Psoas muscle (tissue), 8 donors: ENCODE data around the gene GAS6. TPM values are rescaled to one million over a fixed set of nuclear protein-coding genes. Genes with fewer than 3 reads are reported as not detected.

Experiments used
- ATAC-seq, 4 donors: fragments of 200-7000 bp; cut with Tn5 transposase; one replicate each; pipeline ENCODE4 v1.9.1; 2020; ENCODE audit warnings: moderate library complexity in 3 of 4, mild to moderate bottlenecking in 2 of 4
- DNase-seq, 2 donors: peaks; one replicate each; pipeline ENCODE4 v3.0.0-alpha.2; 2020
- H3K27ac ChIP-seq: fragments of 200-600 bp; one replicate; pipeline ENCODE4 v1.8.0; 2022
- H3K27me3 ChIP-seq, 3 donors: fragments of 200-600 bp in 1 of 3; one replicate each; pipeline versions ENCODE4 v1.6.1 to v1.8.0; 2013 to 2022; ENCODE audit warnings: low read length in 2 of 3, mild to moderate bottlenecking in 2 of 3, moderate library complexity in 1 of 3; ENCODE audit not compliant: insufficient read depth in 3 of 3
- H3K36me3 ChIP-seq, 2 donors: fragments of 200-600 bp in 1 of 2; one replicate each; pipeline versions ENCODE4 v1.6.1 to v1.8.0; 2013 to 2022; ENCODE audit warnings: low read depth in 1 of 2, mild to moderate bottlenecking in 1 of 2, moderate library complexity in 1 of 2; ENCODE audit not compliant: insufficient read depth in 1 of 2
- H3K4me1 ChIP-seq: fragments of 200-600 bp; one replicate; pipeline ENCODE4 v1.8.0; 2022
- H3K4me3 ChIP-seq: fragments of 200-600 bp; one replicate; pipeline ENCODE4 v1.8.0; 2022; ENCODE audit warnings: mild to moderate bottlenecking
- H3K9me3 ChIP-seq: fragments of 200-600 bp; one replicate; pipeline ENCODE4 v1.8.0; 2022
- WGBS, 3 donors: extraction: QIAGEN DNeasy Blood & Tissue Kit; methylation state at CpG; one replicate each; pipeline versions ENCODE4 v1.1.6 to v1.1.7; 2013; 5-methylcytosine and 5-hydroxymethylcytosine counted together
- intact Hi-C, 2 donors: fragments of 100-400 bp; cut with DNase I; formaldehyde crosslinking; loops; one replicate each; pipeline versions ENCODE4 v1.11.0 to v1.14.2; 2022
- polyA plus RNA-seq, 3 donors: library from polyadenylated mRNA; stranded (reverse); fragments of 200-250 nt; gene quantifications; one replicate each; pipeline ENCODE4 v1.2.3, GENCODE V29; 2013
- total RNA-seq, 4 donors: library from RNA; stranded (reverse); fragmentation: NEBNext Ultra II Directional in 2 of 4; extraction: Animal tissue kit (Norgen Biotek cat#: 25700) in 2 of 4; gene quantifications; one replicate each; pipeline versions ENCODE4 v1.2.1 to v1.2.4, GENCODE V29; 2021 to 2023
- TF ChIP-seq, protein P1 (sequence below): fragments of 200-600 bp; IDR thresholded peaks from one replicate; pipeline ENCODE4 v1.8.0; 2022; ENCODE audit warnings: antibody characterized with exemption
- donor health status: healthy with polysubstance abuse.
- donor health status: DM: no; HTN: no; CAD: no; lungs with moderate emphysema.
- donor health status: Bipolar disorder and iron deficiency.
- donor health status: healthy.
- donor health status: DM: yes; HTN: yes; CAD: no.
- donor health status: DM: no; HTN: no; CAD: no.
- donor health status: DM: no; HTN: no; CAD: no.
- donor health status: DM: yes; HTN: yes; CAD: no.

Gene GAS6
- total and polyA plus RNA-seq, 7 donors: 51.6 to 103 (median 65.8) TPM

DNA sequence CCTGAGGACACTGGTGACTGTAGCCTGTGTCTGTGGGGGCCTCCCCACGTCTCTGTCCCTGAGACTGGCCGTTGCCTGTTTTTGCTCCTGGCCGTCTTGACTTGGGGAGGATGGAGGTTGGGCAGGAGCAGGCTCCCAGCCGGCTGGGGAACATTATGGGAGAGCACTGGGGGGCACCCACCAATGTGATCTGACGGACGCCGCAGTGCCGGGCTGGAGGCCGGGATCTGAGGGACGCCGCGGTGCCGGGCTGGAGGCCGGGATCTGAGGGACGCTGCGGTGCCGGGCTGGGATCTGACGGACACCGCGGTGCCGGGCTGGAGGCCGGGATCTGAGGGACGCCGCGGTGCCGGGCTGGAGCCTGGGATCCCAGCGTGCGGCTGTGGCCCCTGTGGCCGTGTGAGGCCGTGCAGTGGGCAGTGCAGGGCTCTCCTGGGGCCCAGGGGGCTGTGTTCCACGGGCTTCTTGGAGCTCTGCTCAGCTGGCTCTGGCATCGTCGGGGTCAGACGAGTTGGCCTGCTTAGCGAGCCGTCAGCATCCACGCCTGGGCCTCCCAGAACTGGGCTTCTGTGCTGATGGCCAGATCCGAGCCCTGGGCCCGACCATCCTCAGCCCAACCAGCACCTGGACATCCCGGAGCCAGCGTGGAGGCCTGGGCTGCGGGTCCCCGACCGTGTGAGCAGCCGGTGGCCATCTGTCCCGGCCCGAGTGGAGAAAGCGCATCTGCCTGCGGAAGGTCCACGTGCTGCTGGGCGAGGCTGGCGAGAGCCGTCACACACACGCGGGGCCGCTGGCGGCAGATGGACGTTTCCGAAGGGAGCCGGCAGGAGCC lies 45.8 kb downstream of the GAS6 start:
- no peaks in the 10 kb centered on the region for H3K9me3 ChIP-seq
- 73 to 77% (median 75%) methylated on average over 55 to 60 of the region's 60 CpGs for WGBS, 3 donors
- DNase-seq: peak in 1 of 2 donors; percentile 65
- peaks cover 45% of the 10 kb centered on the region for H3K4me1 ChIP-seq
- H3K27me3 ChIP-seq: peaks cover 0 to 2% (median 0%) of the 10 kb centered on the region in 3 donors
- H3K4me3 ChIP-seq: no peak overlapping the region
- no peak for ATAC-seq
- TF ChIP-seq, protein P1, sequence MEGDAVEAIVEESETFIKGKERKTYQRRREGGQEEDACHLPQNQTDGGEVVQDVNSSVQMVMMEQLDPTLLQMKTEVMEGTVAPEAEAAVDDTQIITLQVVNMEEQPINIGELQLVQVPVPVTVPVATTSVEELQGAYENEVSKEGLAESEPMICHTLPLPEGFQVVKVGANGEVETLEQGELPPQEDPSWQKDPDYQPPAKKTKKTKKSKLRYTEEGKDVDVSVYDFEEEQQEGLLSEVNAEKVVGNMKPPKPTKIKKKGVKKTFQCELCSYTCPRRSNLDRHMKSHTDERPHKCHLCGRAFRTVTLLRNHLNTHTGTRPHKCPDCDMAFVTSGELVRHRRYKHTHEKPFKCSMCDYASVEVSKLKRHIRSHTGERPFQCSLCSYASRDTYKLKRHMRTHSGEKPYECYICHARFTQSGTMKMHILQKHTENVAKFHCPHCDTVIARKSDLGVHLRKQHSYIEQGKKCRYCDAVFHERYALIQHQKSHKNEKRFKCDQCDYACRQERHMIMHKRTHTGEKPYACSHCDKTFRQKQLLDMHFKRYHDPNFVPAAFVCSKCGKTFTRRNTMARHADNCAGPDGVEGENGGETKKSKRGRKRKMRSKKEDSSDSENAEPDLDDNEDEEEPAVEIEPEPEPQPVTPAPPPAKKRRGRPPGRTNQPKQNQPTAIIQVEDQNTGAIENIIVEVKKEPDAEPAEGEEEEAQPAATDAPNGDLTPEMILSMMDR: no peak
- H3K36me3 ChIP-seq: peaks cover 0 to 14% of the 10 kb centered on the region in 2 donors
- intact Hi-C loops: loop anchor here (1.0 to 5.0 kb wide), 6 partner anchors 86 to 409 kb away; no protein-coding TSS in a partner anchor
- peak overlapping the region; percentile 58 for H3K27ac ChIP-seq

DNA sequence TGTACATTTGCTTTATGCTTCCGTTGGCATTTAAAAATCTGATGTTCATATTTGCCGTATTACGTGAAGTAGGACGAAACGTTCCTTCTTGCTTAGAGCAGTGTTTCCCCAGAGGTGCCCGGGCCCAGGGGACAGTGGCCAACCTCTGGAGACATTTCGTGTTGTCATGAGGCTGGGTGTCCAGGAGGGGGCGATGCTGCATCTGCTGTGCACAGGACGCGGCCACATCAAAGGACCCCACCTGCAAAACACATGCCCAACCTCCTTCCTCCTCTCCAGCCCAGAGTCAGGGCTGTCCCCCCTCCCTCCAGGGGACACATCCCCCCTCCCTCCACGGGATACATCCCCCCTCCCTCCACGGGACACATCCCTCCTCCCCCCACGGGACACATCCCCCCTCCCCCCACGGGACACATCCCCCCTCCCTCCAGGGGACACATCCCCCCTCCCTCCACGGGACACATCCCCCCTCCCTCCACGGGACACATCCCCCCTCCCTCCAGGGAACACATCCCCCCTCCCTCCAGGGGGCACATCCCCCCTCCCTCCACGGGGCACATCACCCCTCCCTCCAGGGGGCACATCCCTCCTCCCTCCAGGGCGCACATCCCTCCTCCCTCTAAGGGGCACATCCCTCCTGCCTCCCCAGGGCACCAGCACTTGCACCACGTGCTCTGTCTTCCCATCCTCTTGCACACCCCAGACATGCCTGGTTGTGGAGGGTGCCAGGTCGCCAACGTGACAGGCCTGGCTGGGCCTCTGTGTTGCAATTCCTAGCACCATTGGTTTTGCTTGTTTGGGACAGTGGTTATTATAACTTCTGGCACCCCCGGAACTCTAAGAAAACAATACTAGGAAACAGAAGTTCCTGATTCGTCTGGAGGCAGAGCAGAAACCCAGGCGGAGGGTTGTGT lies 46.7 kb downstream of the GAS6 start:
- H3K9me3 ChIP-seq: no peaks in the 10 kb centered on the region
- peak; percentile 36 to 47 (median 39) for ATAC-seq
- WGBS, 3 donors: 13 to 22% (median 14%) methylated on average over 20 to 24 of the region's 24 CpGs
- H3K27me3 ChIP-seq: peaks cover 0 to 2% (median 0%) of the 10 kb centered on the region in 3 donors
- H3K27ac ChIP-seq: peak overlapping the region; percentile 58
- peaks cover 0 to 5% of the 10 kb centered on the region in 2 donors for H3K36me3 ChIP-seq
- DNase-seq: peak; percentile 87 to 93
- intact Hi-C loops: loop anchor here (1.0 to 5.0 kb wide), 6 partner anchors 87 to 410 kb away; no protein-coding TSS in a partner anchor
- H3K4me3 ChIP-seq: no peak overlapping the region
- H3K4me1 ChIP-seq: peaks cover 41% of the 10 kb centered on the region
- TF ChIP-seq, protein P1: peak; percentile 87

DNA sequence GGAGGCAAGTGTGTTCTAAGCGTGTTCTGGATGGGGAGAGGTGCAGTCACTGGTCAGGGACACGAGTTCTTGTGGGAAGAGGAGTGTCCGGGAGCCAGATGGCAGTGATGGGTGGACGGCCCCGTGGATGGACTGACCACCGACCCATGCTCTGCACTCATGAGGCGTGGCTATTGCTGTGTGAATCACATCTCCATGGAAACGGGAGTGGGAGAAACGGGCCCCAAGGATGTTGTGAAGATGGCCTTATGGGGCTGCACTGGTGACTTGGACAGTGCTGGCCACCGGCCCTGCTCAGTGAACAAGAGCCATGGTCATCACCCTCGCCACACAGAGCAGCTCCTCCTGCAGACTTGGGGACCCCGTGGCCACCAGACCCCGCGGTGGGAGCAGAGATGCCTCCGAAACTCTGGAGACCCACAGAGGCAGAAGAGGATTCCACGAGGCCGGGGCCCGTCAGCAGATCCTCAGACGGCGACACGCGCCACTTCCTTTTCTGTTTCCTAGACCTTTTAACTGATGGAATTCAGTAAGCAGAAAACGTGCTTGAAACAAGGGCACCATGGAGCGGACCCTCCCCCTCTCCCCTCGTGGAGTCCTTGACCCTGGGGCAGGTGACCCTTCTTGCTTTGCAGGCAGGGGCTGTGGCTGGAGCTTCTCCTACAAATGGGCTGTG lies 47.5 kb downstream of the GAS6 start:
- intact Hi-C loops: loop anchor here (2.0 to 5.0 kb wide), 4 partner anchors 88 to 411 kb away; no protein-coding TSS in a partner anchor
- peaks cover 33% of the 10 kb centered on the region for H3K4me1 ChIP-seq

More for the DNA sequence above, 47.5 kb downstream of the GAS6 start:
- no peak for ATAC-seq
- H3K27me3 ChIP-seq: peaks cover 0 to 2% (median 0%) of the 10 kb centered on the region in 3 donors
- peak in 1 of 2 donors; percentile 50 for DNase-seq
- H3K27ac ChIP-seq: no peak overlapping the region
- H3K4me3 ChIP-seq: no peak overlapping the region
- 72% methylated on average over 24 to 25 of the region's 25 CpGs for WGBS, 3 donors
- no peaks in the 10 kb centered on the region for H3K9me3 ChIP-seq
- no peaks in the 10 kb centered on the region for H3K36me3 ChIP-seq
- TF ChIP-seq, protein P1: no peak
